Panc1 (cell line): ENCODE measurements around the gene RNF214. TPM values are rescaled to one million over a fixed set of nuclear protein-coding genes. Genes with fewer than 3 reads are reported as not detected.

Experiments
- ATAC-seq: fragments of 200-7000 bp; cut with Tn5 transposase; 2 replicates; pipeline ENCODE4 v1.9.1; 2020; ENCODE audit warnings: mild to moderate bottlenecking, moderate library complexity
- BruUV-seq: library from RNA; stranded (reverse); fragments of 400-500 nt; replicated peaks from 2 replicates; lab custom pipeline; 2021; lab: Mats Ljungman, UMichigan
- CTCF ChIA-PET: fragments of 300-600 bp; sonication (Branson Sonifier 250); formaldehyde crosslinking; loops from one replicate; lab custom pipeline; 2022; ENCODE audit warnings: antibody characterized with exemption; lab: Charles Lee
- POLR2A ChIA-PET: fragments of 300-600 bp; sonication (Branson Sonifier 250); formaldehyde crosslinking; loops from one replicate; lab custom pipeline; 2022; ENCODE audit warnings: antibody characterized with exemption; lab: Charles Lee
- DNase-seq: peaks from one replicate; pipeline ENCODE4 v3.0.0-alpha.2; 2010; ENCODE audit warnings: low read depth, low spot score
- H3K27ac ChIP-seq: 2 replicates; pipeline ENCODE4 v1.5.1; 2011; ENCODE audit warnings: mild to moderate bottlenecking, low read length, inconsistent platforms
- H3K27me3 ChIP-seq: fragments of 200-500 bp; sonication (Bioruptor generic); 2 replicates; pipeline ENCODE4 v1.6.0; 2014; ENCODE audit warnings: low read length, inconsistent platforms; ENCODE audit not compliant: control insufficient read depth, insufficient read depth
- H3K36me3 ChIP-seq: fragments of 200-500 bp; sonication (Bioruptor generic); 2 replicates; pipeline ENCODE4 v1.5.1; 2014; ENCODE audit warnings: inconsistent platforms, mild to moderate bottlenecking, low read length, moderate library complexity; ENCODE audit not compliant: control insufficient read depth, insufficient read depth
- H3K4me1 ChIP-seq: 2 replicates; pipeline ENCODE4 v1.5.1; 2011; ENCODE audit warnings: inconsistent platforms, mild to moderate bottlenecking, low read length, moderate library complexity; ENCODE audit not compliant: control insufficient read depth, insufficient read depth
- H3K4me3 ChIP-seq, 2 experiments: 2 replicates each; pipeline ENCODE4 v1.5.1; 2011 to 2012; ENCODE audit warnings: low read depth in 2 of 2, low read length in 2 of 2, mild to moderate bottlenecking in 2 of 2, inconsistent platforms in 1 of 2, moderate library complexity in 1 of 2
- H3K9me3 ChIP-seq: fragments of 200-500 bp; sonication (Bioruptor generic); 2 replicates; pipeline ENCODE4 v1.5.1; 2014; ENCODE audit warnings: low read depth, mild to moderate bottlenecking, inconsistent platforms, low read length, moderate library complexity; ENCODE audit not compliant: control insufficient read depth, insufficient read depth
- CTCF ChIP-seq: fragments of 450-650 bp; IDR thresholded peaks from 2 replicates; pipeline ENCODE4 v1.5.1; 2017; ENCODE audit warnings: mild to moderate bottlenecking
- POLR2AphosphoS5 ChIP-seq: IDR thresholded peaks from 2 replicates; pipeline ENCODE4 v1.6.1; 2012; ENCODE audit warnings: mild to moderate bottlenecking, low read depth, low read length, moderate library complexity
- REST ChIP-seq, 2 experiments: IDR thresholded peaks; 2 replicates each; pipeline ENCODE4 v1.6.1; 2011 to 2012; ENCODE audit warnings: low read depth in 2 of 2, control low read depth in 1 of 2, low read length in 1 of 2, mild to moderate bottlenecking in 1 of 2, moderate library complexity in 1 of 2; ENCODE audit not compliant: insufficient read depth in 1 of 2
- SIN3A ChIP-seq: IDR thresholded peaks from 2 replicates; pipeline ENCODE4 v1.6.1; 2012; ENCODE audit warnings: low read depth, mild to moderate bottlenecking, low read length, moderate library complexity, borderline replicate concordance; ENCODE audit not compliant: insufficient read depth
- TCF7L2 ChIP-seq: IDR thresholded peaks from 2 replicates; pipeline ENCODE4 v1.6.1; 2011; ENCODE audit warnings: mild to moderate bottlenecking, low read depth, low read length, inconsistent platforms
- in situ Hi-C: cut with HindIII; loops from 2 replicates; pipeline ENCODE4 v1.10.0; 2016; ENCODE audit warnings: low sequenced_read_pairs, low pct_unique_long_range_greater_than_20kb
- intact Hi-C: fragments of 100-400 bp; cut with micrococcal nuclease; formaldehyde crosslinking; loops from one replicate; pipeline ENCODE4 v1.10.0; 2022; ENCODE audit not compliant: unreplicated experiment
- total RNA-seq: library from RNA; stranded (reverse); gene quantifications from one replicate; pipeline ENCODE4 v1.2.1, GENCODE V29; 2021; ENCODE audit not compliant: unreplicated experiment

RNF214 gene
- total RNA-seq, 1 experiment from 2014 or later, result 39.7 TPM

DNA sequence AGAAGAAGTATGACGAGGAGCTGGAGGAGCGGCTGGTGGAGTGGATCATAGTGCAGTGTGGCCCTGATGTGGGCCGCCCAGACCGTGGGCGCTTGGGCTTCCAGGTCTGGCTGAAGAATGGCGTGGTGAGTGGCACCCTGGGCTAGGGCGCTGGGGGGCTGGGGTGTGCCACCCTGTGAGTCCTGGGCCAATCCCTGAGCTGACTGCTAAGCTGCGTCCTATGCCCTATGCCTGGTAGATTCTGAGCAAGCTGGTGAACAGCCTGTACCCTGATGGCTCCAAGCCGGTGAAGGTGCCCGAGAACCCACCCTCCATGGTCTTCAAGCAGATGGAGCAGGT is 29.4 kb upstream of the RNF214 start:
- POLR2A ChIA-PET, result interaction anchor here (0.6 kb wide), 1 partner anchor 41 kb away, joined by 3 read pairs; no protein-coding TSS in a partner anchor
- H3K36me3 ChIP-seq, result no peaks in the 10 kb centered on the region
- DNase-seq (no peak), ATAC-seq (no peak)
- no peak overlapping the region for H3K4me3 ChIP-seq
- no peaks in the 10 kb centered on the region for H3K9me3 ChIP-seq
- TF ChIP-seq SIN3A, result no peak
- TF ChIP-seq REST (IDR thresholded peaks at IDR 0.05; ENCODE audit: insufficient read depth in 1 of 2, low read depth in 2 of 2, low read length in 1 of 2), result no peak
- no peak for TF ChIP-seq CTCF
- no peak for TF ChIP-seq TCF7L2
- no TSS peak for BruUV-seq
- no peak overlapping the region for H3K27ac ChIP-seq
- peaks cover 6% of the 10 kb centered on the region for H3K4me1 ChIP-seq
- CTCF ChIA-PET, result no interaction called here
- in situ Hi-C loops (no loop called here), intact Hi-C loops (no loop called here)
- H3K27me3 ChIP-seq, result no peaks in the 10 kb centered on the region

- POLR2A ChIA-PET, result no interaction called here
- no peaks in the 10 kb centered on the region for H3K27me3 ChIP-seq
- in situ Hi-C loops (no loop called here), intact Hi-C loops (no loop called here)
- H3K9me3 ChIP-seq, result no peaks in the 10 kb centered on the region
- TF ChIP-seq POLR2AphosphoS5, result no peak
- TF ChIP-seq REST (IDR thresholded peaks at IDR 0.05; ENCODE audit: insufficient read depth in 1 of 2, low read depth in 2 of 2, low read length in 1 of 2), result no peak
- TF ChIP-seq CTCF, result no peak
- no peak for TF ChIP-seq TCF7L2
- no peak for TF ChIP-seq SIN3A
- CTCF ChIA-PET, result interaction anchor here (0.7 kb wide), 1 partner anchor 22 kb away, joined by 3 read pairs; no protein-coding TSS in a partner anchor
- H3K4me3 ChIP-seq, result no peak overlapping the region
- ATAC-seq (no peak), DNase-seq (no peak)
- H3K4me1 ChIP-seq, result no peaks in the 10 kb centered on the region; the same call in 1 of the 2 replicates
- no TSS peak for BruUV-seq
- H3K27ac ChIP-seq, result no peak overlapping the region
- H3K36me3 ChIP-seq, result no peaks in the 10 kb centered on the region
Observed at GRCh38 chr11:117204283-117205080, 28.0 kb upstream of the RNF214 start.
